ENCODE results near the gene LCN12. TPM values are rescaled to one million over a fixed set of nuclear protein-coding genes. Genes with fewer than 3 reads are reported as not detected.

LCN12 gene, protein sequence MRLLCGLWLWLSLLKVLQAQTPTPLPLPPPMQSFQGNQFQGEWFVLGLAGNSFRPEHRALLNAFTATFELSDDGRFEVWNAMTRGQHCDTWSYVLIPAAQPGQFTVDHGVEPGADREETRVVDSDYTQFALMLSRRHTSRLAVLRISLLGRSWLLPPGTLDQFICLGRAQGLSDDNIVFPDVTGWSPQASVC
- total RNA-seq, result not detected in 2 replicates

DNA sequence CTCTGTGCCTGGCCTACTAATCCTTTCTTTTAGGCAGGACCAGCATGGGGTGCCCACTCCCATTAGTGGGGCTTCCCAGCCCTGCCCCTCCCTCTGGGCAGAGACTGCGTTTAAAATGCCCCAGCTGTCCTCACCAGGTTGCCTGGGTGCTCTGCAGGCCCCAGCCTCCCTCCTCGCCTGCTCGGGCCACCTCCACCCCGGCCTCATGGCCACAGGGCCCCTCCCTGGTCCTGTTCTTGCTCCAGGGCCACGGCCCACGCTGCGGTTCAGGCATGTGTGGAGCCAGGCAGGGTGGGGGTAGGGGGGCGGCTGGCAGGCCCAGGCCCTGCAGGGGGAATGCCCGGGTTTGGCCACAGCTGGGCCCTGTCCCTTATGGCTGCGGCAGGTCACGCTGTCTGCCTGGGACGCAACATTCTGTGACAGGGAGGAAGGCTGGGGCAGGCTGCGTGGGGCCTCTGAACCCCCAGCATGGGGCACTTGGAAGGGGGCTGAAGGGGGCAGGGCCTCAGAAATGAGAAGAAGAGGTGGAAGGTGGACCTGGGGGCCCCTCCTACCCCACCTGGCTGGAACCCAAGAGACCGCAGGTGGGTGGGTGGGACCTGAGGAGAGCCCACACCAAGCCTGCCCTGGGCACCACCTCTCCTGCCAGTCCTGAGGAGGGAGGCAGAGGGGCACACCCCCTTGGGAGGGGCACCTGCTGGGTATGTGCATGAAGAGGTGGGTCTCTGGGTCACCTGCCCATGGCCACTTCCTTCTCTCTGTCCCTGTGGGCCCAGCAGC is at the start of gene LCN12:
LCN12 (plus strand) TSS at position 733 of the 780 bp plus-strand sequence. CDS start 55 bp downstream, outside the sequence.

DNA sequence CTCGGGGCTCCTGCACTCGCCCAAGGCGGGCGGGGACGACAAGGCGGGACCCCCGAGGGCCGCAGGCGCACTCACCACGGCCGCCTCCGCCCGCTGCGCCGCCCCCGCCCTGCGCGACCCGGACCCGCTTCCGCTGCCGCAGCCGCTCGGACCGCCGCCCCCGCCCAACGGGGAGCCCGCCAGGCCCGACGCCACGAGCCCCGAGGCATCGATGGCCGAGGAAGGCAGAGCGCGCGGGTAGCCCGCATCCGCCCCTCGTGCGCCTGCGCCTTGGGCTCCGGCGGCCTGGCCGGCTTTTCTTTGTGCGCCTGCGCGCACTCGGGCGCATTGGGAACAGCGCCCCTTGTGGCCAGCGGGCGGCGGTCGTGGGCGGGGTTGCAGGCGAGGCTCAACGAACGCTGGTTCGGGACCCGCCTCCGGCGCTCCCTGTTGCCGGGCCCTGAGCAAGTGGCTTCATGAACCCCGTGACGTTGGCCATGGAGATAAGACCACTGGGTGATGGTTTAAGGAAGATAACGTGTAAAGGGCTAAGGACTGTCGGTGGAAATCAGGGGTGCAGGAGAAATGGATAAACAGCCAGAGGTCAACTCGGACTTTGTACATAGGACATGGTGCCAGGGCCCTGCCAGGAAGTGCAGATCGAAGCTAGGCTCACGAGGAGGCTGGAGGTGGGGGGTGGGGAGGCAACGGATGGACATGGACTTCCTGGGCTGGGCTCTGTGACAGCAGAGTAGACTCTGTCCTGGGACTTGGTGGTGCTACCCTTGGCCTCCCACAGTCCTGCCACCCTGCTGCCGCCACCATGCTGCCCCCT is 7.3 kb upstream of the LCN12 start, which contains the start of the genes C8G and FBXW5:
C8G (plus strand) TSS at position 725 of the 814 bp plus-strand sequence; CDS start at position 803, 78 bp downstream.
FBXW5 (minus strand) TSS at position 220 of the 814 bp plus-strand sequence. CDS start 655 bp downstream, outside the sequence.

DNA sequence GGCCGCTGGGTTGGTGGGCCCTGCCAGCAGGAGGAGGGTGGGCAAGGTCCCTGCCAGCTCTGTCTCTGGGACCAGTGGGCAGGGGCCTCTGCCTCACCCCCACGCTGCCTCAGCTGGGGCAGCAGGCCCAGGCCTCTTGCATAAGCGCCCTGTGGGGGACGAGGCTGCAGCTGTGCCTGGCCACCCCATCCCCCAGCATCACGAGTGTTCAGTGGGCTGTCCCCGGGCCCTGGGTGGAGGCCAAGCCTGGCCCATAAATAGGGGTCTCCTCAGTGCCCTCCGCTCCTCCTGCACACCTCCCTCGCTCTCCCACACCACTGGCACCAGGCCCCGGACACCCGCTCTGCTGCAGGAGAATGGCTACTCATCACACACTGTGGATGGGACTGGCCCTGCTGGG is 25.1 kb downstream of the LCN12 start, which contains the start of gene PTGDS:
PTGDS (plus strand) TSS at position 282 of the 400 bp plus-strand sequence; CDS start at position 357, 75 bp downstream.

DNA sequence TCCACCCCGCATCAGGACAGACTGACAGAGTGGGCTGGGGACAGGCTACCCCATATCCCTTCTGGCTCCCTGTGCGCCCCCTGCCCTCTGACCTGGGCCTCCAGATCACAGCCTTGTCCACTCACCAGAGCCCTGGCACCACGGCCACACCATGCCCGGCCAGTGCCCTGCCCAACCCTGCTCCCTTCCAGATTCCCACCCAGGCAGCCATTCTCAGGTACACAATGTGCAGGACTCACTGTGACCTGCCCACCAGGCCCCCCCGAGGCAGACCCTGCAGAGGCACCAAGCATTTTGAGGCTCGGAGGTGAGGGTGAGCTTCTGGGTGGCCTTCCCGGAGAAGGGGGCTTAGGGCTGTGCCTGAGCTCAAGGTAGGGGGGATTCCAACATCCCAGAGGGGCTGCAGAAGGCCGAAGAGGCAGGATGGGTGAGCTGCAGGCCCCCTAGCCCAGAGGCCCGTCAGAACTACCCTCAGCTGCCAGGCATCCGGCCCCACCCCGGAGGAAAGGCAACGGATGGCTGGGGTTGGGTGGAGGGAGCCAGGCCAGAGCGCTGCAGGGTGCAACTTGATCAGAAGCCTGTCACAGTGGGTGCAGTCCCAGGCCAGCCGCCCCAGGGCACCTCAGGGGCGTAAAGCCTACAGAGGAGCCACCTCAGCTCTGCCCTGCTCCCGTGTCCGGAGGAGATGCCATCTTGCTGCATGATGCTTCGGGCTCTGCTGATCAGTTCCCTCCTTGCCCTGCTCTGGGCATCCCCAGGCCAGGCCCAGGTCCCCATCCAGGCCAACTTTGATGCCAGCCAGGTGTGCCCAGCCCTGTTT is 30.4 kb downstream of the LCN12 start, which contains the start of gene LCNL1:
LCNL1 (plus strand) TSS at position 762 of the 820 bp plus-strand sequence. CDS start 594 bp downstream, outside the sequence.

DNA sequence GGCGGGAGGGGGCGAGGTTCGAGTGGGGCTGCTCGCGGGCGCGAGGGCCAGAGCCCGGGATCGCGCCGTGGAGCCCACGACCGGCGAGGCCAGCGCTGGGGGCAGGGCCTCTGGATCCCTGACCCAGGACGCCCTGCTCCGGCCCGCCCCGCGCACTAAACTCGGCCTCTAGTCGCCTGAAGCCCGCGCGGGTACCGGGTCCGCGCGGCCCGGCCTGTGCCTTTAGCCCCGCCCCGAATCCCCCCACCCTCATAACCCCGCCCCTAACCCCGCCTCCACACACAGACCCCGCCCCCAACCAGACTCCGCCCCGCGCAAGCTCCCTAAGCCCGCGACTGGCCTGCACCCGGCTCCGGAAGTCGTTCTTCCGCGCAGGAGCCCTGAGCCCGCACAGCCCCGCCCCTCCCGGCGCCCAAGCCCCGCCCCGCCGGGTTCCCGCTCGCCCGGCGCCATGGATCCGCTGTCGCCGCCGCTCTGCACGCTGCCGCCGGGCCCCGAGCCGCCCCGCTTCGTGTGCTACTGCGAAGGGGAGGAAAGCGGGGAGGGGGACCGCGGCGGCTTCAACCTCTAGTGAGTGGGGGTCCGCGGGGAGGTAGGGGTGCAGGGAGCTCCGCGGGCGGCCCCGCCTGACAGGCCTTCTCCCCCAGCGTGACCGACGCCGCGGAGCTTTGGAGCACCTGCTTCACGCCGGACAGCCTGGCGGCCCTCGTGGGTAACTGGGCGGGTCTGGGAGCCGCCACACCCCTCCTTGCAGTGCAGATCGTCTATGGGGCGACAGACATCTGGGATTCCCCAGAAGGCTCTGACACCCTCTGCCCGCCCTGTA is 40.1 kb downstream of the LCN12 start, which contains the start of gene PAXX:
PAXX (plus strand) TSS at position 430 of the 826 bp plus-strand sequence; CDS start at position 452, 22 bp downstream.

DNA sequence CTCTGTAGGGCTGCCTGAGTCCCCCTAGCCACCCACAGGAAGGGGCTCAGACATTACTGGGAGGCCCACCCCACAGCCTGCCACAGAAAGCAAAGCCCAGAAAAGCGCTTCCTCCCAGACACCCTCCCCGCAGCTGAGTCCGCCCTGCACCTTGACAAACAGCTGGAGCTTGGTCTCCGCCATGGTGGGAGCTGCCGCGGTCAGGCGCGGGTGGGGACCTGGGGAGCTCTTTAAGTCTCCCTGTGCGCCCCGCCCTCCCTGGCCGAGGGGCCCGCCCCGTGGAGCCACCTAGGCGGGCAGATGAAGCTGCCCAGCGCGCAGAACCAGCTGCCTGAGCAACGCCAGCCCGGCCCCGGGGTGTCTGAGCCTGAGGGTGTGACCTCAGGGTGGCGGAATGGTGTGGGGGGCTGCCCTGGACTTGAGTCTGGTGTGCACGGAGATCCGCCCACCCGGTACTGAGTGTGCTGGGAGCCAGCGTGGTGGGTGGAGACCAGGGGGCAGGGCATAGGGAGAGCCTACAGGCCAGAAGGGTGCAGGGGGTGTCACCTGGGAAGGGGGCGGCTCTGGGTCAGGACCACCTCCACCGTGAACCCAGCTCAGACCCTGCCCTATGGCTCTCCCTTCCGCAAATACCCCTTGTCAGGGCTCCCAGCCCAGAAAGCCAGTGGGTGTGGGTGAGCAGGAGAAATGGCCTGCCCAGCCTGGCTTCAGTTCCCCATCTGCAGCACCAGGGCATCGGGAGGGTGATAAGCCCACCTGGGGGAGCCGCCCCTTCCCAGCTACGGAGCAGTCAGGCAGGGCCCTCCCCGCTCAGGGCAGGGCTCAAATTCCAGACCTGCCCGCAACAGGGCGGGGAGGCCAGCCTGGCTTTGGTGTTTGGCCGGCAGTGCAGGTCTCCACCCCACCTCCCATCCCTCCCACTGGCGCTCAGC is 44.6 kb downstream of the LCN12 start, which contains the start of gene CLIC3:
CLIC3 (minus strand) TSS at position 208 of the 932 bp plus-strand sequence; CDS start at position 183, 25 bp downstream.

Other genes starting within 250 kb of the LCN12 start
- 5.3 and 16.5 TPM in 2 replicates for gene DIPK1B, start 239.7 kb upstream of the LCN12 start, total RNA-seq
- not detected in 2 replicates for gene LCN10, start 209.3 kb upstream of the LCN12 start, total RNA-seq
- gene LCN6, start 203.7 kb upstream of the LCN12 start, total RNA-seq, result not detected in 2 replicates
- not detected in 2 replicates for gene LCN8, start 194.0 kb upstream of the LCN12 start, total RNA-seq
- not detected in 2 replicates for gene LCN15, start 187.8 kb upstream of the LCN12 start, total RNA-seq
- gene TMEM141, start 160.9 kb upstream of the LCN12 start, total RNA-seq, result 86.8 and 179 TPM in 2 replicates
- 0.35 TPM in 1 of 2 replicates, not detected in the other for gene CCDC183, start 155.9 kb upstream of the LCN12 start, total RNA-seq
- gene RABL6, start 144.3 kb upstream of the LCN12 start, total RNA-seq, result 69.3 and 72.9 TPM in 2 replicates
- 2.0 TPM in 2 replicates for gene AJM1, start 109.8 kb upstream of the LCN12 start, total RNA-seq
- gene PHPT1, start 102.9 kb upstream of the LCN12 start, total RNA-seq, result 83.2 and 140 TPM in 2 replicates
- 0.77 and 1.8 TPM in 2 replicates for gene MAMDC4, start 99.9 kb upstream of the LCN12 start, total RNA-seq
- gene EDF1, start 86.0 kb upstream of the LCN12 start, total RNA-seq, result 303 and 404 TPM in 2 replicates
- 3.4 and 4.9 TPM in 2 replicates for gene TRAF2, start 65.8 kb upstream of the LCN12 start, total RNA-seq
- 152 and 153 TPM in 2 replicates for gene FBXW5, start 7.5 kb upstream of the LCN12 start, total RNA-seq
- gene C8G, start 7.0 kb upstream of the LCN12 start, total RNA-seq, result not detected in 2 replicates
- gene PTGDS, start 25.2 kb downstream of the LCN12 start, total RNA-seq, result 304 and 428 TPM in 2 replicates
- gene LCNL1, start 30.7 kb downstream of the LCN12 start, total RNA-seq, result 1.4 and 2.2 TPM in 2 replicates
- 36.9 and 65.2 TPM in 2 replicates for gene PAXX, start 40.1 kb downstream of the LCN12 start, total RNA-seq
- gene CLIC3, start 44.3 kb downstream of the LCN12 start, total RNA-seq, result 11.9 and 74.5 TPM in 2 replicates
- 14.5 and 18.3 TPM in 2 replicates for gene ABCA2, start 76.0 kb downstream of the LCN12 start, total RNA-seq
- not detected in 2 replicates for gene FUT7, start 79.8 kb downstream of the LCN12 start, total RNA-seq
- gene NPDC1, start 93.9 kb downstream of the LCN12 start, total RNA-seq, result 54.4 and 67.6 TPM in 2 replicates
- 0.09 and 0.12 TPM in 2 replicates for gene ENTPD2, start 101.8 kb downstream of the LCN12 start, total RNA-seq
- gene SAPCD2, start 118.3 kb downstream of the LCN12 start, total RNA-seq, result 0.34 and 0.70 TPM in 2 replicates
- 12.0 and 13.6 TPM in 2 replicates for gene UAP1L1, start 125.2 kb downstream of the LCN12 start, total RNA-seq
- 61.3 and 66.3 TPM in 2 replicates for gene MAN1B1, start 134.7 kb downstream of the LCN12 start, total RNA-seq
- 106 and 123 TPM in 2 replicates for gene DPP7, start 162.5 kb downstream of the LCN12 start, total RNA-seq
- gene GRIN1, start 186.9 kb downstream of the LCN12 start, total RNA-seq, result not detected in 2 replicates
- not detected in 2 replicates for gene LRRC26, start 217.8 kb downstream of the LCN12 start, total RNA-seq
- not detected in 2 replicates for gene TMEM210, start 219.8 kb downstream of the LCN12 start, total RNA-seq
- gene ANAPC2, start 236.3 kb downstream of the LCN12 start, total RNA-seq, result 10.4 and 10.9 TPM in 2 replicates
- gene SSNA1, start 236.4 kb downstream of the LCN12 start, total RNA-seq, result 65.7 and 87.8 TPM in 2 replicates
- gene TPRN, start 248.5 kb downstream of the LCN12 start, total RNA-seq, result 12.4 and 16.1 TPM in 2 replicates

Measured in pericardium fibroblast (primary cell).